H9 (cell line): ENCODE results near the gene TMEM98. TPM values are rescaled to one million over a fixed set of nuclear protein-coding genes. Genes with fewer than 3 reads are reported as not detected.

Source experiments
- DNase-seq: peaks from one replicate; pipeline ENCODE4 v3.0.0-alpha.2; 2017
- H2AFZ ChIP-seq: one replicate; pipeline ENCODE4 v1.6.1; 2013; ENCODE audit warnings: mild to moderate bottlenecking, low read length, control low read depth, moderate library complexity
- H2AK5ac ChIP-seq: 2 replicates; pipeline ENCODE4 v1.6.1; 2013; ENCODE audit warnings: low read length, control low read depth, mixed read lengths; ENCODE audit not compliant: insufficient read length
- H2BK120ac ChIP-seq: one replicate; pipeline ENCODE4 v1.6.1; 2013; ENCODE audit warnings: low read depth, mild to moderate bottlenecking, low read length, control low read depth, inconsistent platforms; ENCODE audit not compliant: poor library complexity, severe bottlenecking
- H2BK12ac ChIP-seq: 2 replicates; pipeline ENCODE4 v1.6.1; 2013; ENCODE audit warnings: low read length, control low read depth, mixed read lengths, low read depth; ENCODE audit not compliant: insufficient read length
- H2BK15ac ChIP-seq: 2 replicates; pipeline ENCODE4 v1.6.1; 2013; ENCODE audit warnings: low read depth, low read length, control low read depth
- H2BK20ac ChIP-seq: one replicate; pipeline ENCODE4 v1.6.1; 2013; ENCODE audit warnings: low read depth, mild to moderate bottlenecking, low read length, control low read depth, inconsistent platforms; ENCODE audit not compliant: poor library complexity, severe bottlenecking
- H2BK5ac ChIP-seq: 2 replicates; pipeline ENCODE4 v1.6.1; 2013; ENCODE audit warnings: low read length, control low read depth, mixed read lengths; ENCODE audit not compliant: insufficient read length
- H3K14ac ChIP-seq: 2 replicates; pipeline ENCODE4 v1.6.1; 2013; ENCODE audit warnings: low read length, control low read depth; ENCODE audit not compliant: insufficient read depth
- H3K18ac ChIP-seq: 2 replicates; pipeline ENCODE4 v1.6.1; 2013; ENCODE audit warnings: low read depth, mild to moderate bottlenecking, mixed read lengths, low read length, control low read depth; ENCODE audit not compliant: insufficient read length
- H3K23ac ChIP-seq: 2 replicates; pipeline ENCODE4 v1.6.1; 2013; ENCODE audit warnings: low read length, control low read depth, mixed read lengths, low read depth; ENCODE audit not compliant: insufficient read length
- H3K23me2 ChIP-seq: 2 replicates; pipeline ENCODE4 v1.6.1; 2013; ENCODE audit warnings: low read depth, mild to moderate bottlenecking, mixed read lengths, low read length, control low read depth; ENCODE audit not compliant: insufficient read length, poor library complexity, severe bottlenecking
- H3K27ac ChIP-seq: 2 replicates; pipeline ENCODE4 v1.5.1; 2013; ENCODE audit warnings: low read length, control low read depth, mixed read lengths, low read depth; ENCODE audit not compliant: insufficient read length
- H3K27me3 ChIP-seq: 2 replicates; pipeline ENCODE4 v1.6.1; 2013; ENCODE audit warnings: low read length, control low read depth, inconsistent platforms; ENCODE audit not compliant: insufficient read depth
- H3K4ac ChIP-seq: 2 replicates; pipeline ENCODE4 v1.6.1; 2013; ENCODE audit warnings: low read depth, mild to moderate bottlenecking, control low read depth, inconsistent platforms, low read length, moderate library complexity
- H3K4me1 ChIP-seq: 2 replicates; pipeline ENCODE4 v1.6.1; 2013; ENCODE audit warnings: low read length, control low read depth, inconsistent platforms; ENCODE audit not compliant: insufficient read depth
- H3K4me2 ChIP-seq: 2 replicates; pipeline ENCODE4 v1.6.1; 2013; ENCODE audit warnings: low read length, control low read depth, mixed read lengths; ENCODE audit not compliant: insufficient read length, insufficient read depth
- H3K56ac ChIP-seq: 2 replicates; pipeline ENCODE4 v1.6.1; 2013; ENCODE audit warnings: low read depth, mild to moderate bottlenecking, mixed read lengths, low read length, control low read depth; ENCODE audit not compliant: insufficient read length
- H3K79me1 ChIP-seq: 2 replicates; pipeline ENCODE4 v1.6.1; 2013; ENCODE audit warnings: low read depth, mild to moderate bottlenecking, moderate library complexity, low read length, control low read depth, inconsistent platforms; ENCODE audit not compliant: insufficient read depth, poor library complexity, severe bottlenecking
- H3K79me2 ChIP-seq: 2 replicates; pipeline ENCODE4 v1.6.1; 2013; ENCODE audit warnings: low read length, control low read depth, inconsistent platforms; ENCODE audit not compliant: insufficient read depth
- H3K9ac ChIP-seq: 2 replicates; pipeline ENCODE4 v1.6.1; 2013; ENCODE audit warnings: low read length, control low read depth, mixed read lengths; ENCODE audit not compliant: insufficient read length; ENCODE audit errors: extremely low read depth
- H3K9me3 ChIP-seq: one replicate; pipeline ENCODE4 v1.6.1; 2013; ENCODE audit warnings: low read depth, low read length, inconsistent platforms; ENCODE audit not compliant: control insufficient read depth
- H3T11ph ChIP-seq: one replicate; pipeline ENCODE4 v1.6.1; 2013; ENCODE audit warnings: mild to moderate bottlenecking, low read length, control low read depth, inconsistent platforms
- H4K20me1 ChIP-seq: one replicate; pipeline ENCODE4 v1.6.1; 2013; ENCODE audit not compliant: control insufficient read depth, insufficient read length, insufficient read depth
- H4K5ac ChIP-seq: 2 replicates; pipeline ENCODE4 v1.6.1; 2013; ENCODE audit warnings: low read depth, mild to moderate bottlenecking, mixed read lengths, low read length, control low read depth; ENCODE audit not compliant: insufficient read length
- H4K8ac ChIP-seq: replicated peaks from 2 replicates; pipeline ENCODE4 v1.6.1; 2013; ENCODE audit warnings: low read length, control low read depth, mixed read lengths, low read depth; ENCODE audit not compliant: insufficient read length
- H4K91ac ChIP-seq: 2 replicates; pipeline ENCODE4 v1.6.1; 2013; ENCODE audit warnings: low read depth, mild to moderate bottlenecking, moderate library complexity, mixed read lengths, low read length, control low read depth; ENCODE audit not compliant: insufficient read length
- H3K27ac Mint-ChIP-seq, 3 experiments: 2 replicates in 2 of 3; 3 replicates in 1 of 3; pipeline ENCODE4 v1.8.0; 2020 to 2021; ENCODE audit warnings: mixed read lengths in 3 of 3, mild to moderate bottlenecking in 1 of 3, moderate library complexity in 1 of 3
- H3K27me3 Mint-ChIP-seq: 2 replicates; pipeline ENCODE4 v1.8.0; 2021; ENCODE audit warnings: low read depth, mild to moderate bottlenecking, moderate library complexity, mixed read lengths
- H3K36me3 Mint-ChIP-seq, 3 experiments: 2 replicates in 2 of 3; 3 replicates in 1 of 3; pipeline ENCODE4 v1.8.0; 2020 to 2021; ENCODE audit warnings: low read depth in 3 of 3, mixed read lengths in 3 of 3; ENCODE audit not compliant: insufficient read depth in 1 of 3
- H3K4me1 Mint-ChIP-seq, 2 experiments: 2 replicates each; pipeline ENCODE4 v1.8.0; 2020; ENCODE audit warnings: mixed read lengths in 2 of 2
- H3K4me3 Mint-ChIP-seq, 2 experiments: 2 replicates in 1 of 2; 3 replicates in 1 of 2; pipeline ENCODE4 v1.8.0; 2020 to 2021; ENCODE audit warnings: mild to moderate bottlenecking in 2 of 2, mixed read lengths in 2 of 2, moderate library complexity in 1 of 2
- H3K9me3 Mint-ChIP-seq, 2 experiments: 2 replicates in 1 of 2; 3 replicates in 1 of 2; pipeline ENCODE4 v1.8.0; 2020; ENCODE audit warnings: mild to moderate bottlenecking in 2 of 2, mixed read lengths in 2 of 2, moderate library complexity in 1 of 2
- WGBS: extraction: QIAGEN DNeasy Blood & Tissue Kit; methylation state at CpG from one replicate; pipeline ENCODE4 v1.1.7; 2013; ENCODE audit warnings: missing lambda C conversion rate, low lambda C conversion rate, mixed read lengths; ENCODE audit not compliant: insufficient read length; ENCODE audit errors: extremely low coverage; 5-methylcytosine and 5-hydroxymethylcytosine counted together
- total RNA-seq: library from RNA; stranded (reverse); gene quantifications from 2 replicates; pipeline ENCODE4 v1.2.1, GENCODE V29; 2021
- TF ChIP-seq, protein P1 (sequence below): fragments of 200-600 bp; sonication (generic); conservative IDR thresholded peaks from 3 replicates; pipeline ENCODE4 v1.8.0; 2021; ENCODE audit warnings: antibody characterized with exemption, mild to moderate bottlenecking

The TMEM98 gene
- total RNA-seq, 1 experiment from 2014 or later: 78.4 TPM

DNA sequence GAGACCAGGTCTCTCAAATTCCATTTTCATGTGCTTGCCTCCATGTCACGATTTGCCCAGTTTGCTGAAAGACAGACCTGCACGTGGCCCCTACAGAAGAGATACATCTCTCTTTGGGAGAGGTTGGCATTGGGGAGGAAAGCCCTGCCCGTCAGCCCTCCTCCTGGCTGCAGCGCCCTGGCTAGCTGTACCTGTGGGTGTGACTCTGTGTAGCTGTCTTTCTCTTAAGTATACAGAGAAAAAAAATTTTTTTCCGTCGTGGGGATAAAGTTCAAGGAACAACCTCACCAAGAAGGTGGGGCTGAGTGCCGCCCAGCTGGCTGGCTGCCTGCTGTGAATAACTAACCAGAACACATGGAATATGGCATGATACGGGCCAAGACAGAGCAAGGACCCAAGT is 26.5 kb downstream of the TMEM98 start:
- Histone ChIP-seq H4K5ac (no peak overlapping the region), H4K91ac (no peak overlapping the region), H3K27ac (no peak overlapping the region), H2AFZ (no peak overlapping the region), H3K14ac (no peak overlapping the region), H2BK20ac (no peak overlapping the region), H3K9me3 (no peaks in the 10 kb centered on the region), H3K4me1 (no peaks in the 10 kb centered on the region), H3K23me2 (no peaks in the 10 kb centered on the region), H2BK15ac (no peak overlapping the region), H2BK12ac (no peak overlapping the region), H3K56ac (no peak overlapping the region), H3K79me2 (no peaks in the 10 kb centered on the region), H3T11ph (no peak overlapping the region), H3K79me1 (no peaks in the 10 kb centered on the region), H2BK5ac (no peak overlapping the region), H2BK120ac (no peak overlapping the region), H4K20me1 (no peaks in the 10 kb centered on the region), H3K9ac (no peak overlapping the region), H3K18ac (no peak overlapping the region), H3K23ac (no peak overlapping the region), H3K27me3 (no peaks in the 10 kb centered on the region), H2AK5ac (no peak overlapping the region), H4K8ac (no peak overlapping the region), H3K4me2 (no peak overlapping the region), H3K4ac (no peak overlapping the region)
- no CpG with 5 or more reads among the region's 8 CpGs for WGBS
- Mint-ChIP-seq H3K9me3 (no peaks in the 10 kb centered on the region; a peak in 1 of 5 replicates), H3K4me1 (no peaks in the 10 kb centered on the region), H3K27ac (no peak overlapping the region), H3K4me3 (no peak overlapping the region), H3K27me3 (peaks cover 8% of the 10 kb centered on the region), H3K36me3 (no peaks in the 10 kb centered on the region)
- TF ChIP-seq, protein P1, sequence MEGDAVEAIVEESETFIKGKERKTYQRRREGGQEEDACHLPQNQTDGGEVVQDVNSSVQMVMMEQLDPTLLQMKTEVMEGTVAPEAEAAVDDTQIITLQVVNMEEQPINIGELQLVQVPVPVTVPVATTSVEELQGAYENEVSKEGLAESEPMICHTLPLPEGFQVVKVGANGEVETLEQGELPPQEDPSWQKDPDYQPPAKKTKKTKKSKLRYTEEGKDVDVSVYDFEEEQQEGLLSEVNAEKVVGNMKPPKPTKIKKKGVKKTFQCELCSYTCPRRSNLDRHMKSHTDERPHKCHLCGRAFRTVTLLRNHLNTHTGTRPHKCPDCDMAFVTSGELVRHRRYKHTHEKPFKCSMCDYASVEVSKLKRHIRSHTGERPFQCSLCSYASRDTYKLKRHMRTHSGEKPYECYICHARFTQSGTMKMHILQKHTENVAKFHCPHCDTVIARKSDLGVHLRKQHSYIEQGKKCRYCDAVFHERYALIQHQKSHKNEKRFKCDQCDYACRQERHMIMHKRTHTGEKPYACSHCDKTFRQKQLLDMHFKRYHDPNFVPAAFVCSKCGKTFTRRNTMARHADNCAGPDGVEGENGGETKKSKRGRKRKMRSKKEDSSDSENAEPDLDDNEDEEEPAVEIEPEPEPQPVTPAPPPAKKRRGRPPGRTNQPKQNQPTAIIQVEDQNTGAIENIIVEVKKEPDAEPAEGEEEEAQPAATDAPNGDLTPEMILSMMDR: no peak
- no peak for DNase-seq
